Mesothelial cell of epicardium (in vitro differentiated cells): ENCODE results near the gene TDRKH. TPM values are rescaled to one million over a fixed set of nuclear protein-coding genes. Genes with fewer than 3 reads are reported as not detected.

Experiments
- DNase-seq, 2 experiments: peaks; one replicate each; pipeline ENCODE4 v3.0.0; 2021; ENCODE audit warnings: low spot score in 2 of 2; ENCODE audit not compliant: unreplicated experiment in 2 of 2
- H3K27ac Mint-ChIP-seq: 2 replicates; pipeline ENCODE4 v1.8.0; 2021; ENCODE audit warnings: mixed read lengths
- H3K27me3 Mint-ChIP-seq: 2 replicates; pipeline ENCODE4 v1.8.0; 2021; ENCODE audit warnings: low read depth, mixed read lengths
- H3K36me3 Mint-ChIP-seq: 2 replicates; pipeline ENCODE4 v1.8.0; 2021; ENCODE audit warnings: mixed read lengths
- H3K4me1 Mint-ChIP-seq: 2 replicates; pipeline ENCODE4 v1.8.0; 2021; ENCODE audit warnings: mixed read lengths
- H3K4me3 Mint-ChIP-seq: 2 replicates; pipeline ENCODE4 v1.8.0; 2021; ENCODE audit warnings: mild to moderate bottlenecking, moderate library complexity, mixed read lengths
- H3K9me3 Mint-ChIP-seq: 2 replicates; pipeline ENCODE4 v1.8.0; 2021; ENCODE audit warnings: mixed read lengths
- total RNA-seq: library from RNA; stranded (reverse); gene quantifications from 3 replicates; pipeline ENCODE4 v1.2.1, GENCODE V29; 2021
- TF ChIP-seq, protein P1 (sequence below): fragments of 200-600 bp; sonication (generic); IDR thresholded peaks from one replicate; pipeline ENCODE4 v1.5.0; 2021; ENCODE audit warnings: antibody characterized with exemption; ENCODE audit not compliant: unreplicated experiment

The TDRKH gene
- total RNA-seq, 1 donor from 2014 or later = 9.9 TPM

DNA sequence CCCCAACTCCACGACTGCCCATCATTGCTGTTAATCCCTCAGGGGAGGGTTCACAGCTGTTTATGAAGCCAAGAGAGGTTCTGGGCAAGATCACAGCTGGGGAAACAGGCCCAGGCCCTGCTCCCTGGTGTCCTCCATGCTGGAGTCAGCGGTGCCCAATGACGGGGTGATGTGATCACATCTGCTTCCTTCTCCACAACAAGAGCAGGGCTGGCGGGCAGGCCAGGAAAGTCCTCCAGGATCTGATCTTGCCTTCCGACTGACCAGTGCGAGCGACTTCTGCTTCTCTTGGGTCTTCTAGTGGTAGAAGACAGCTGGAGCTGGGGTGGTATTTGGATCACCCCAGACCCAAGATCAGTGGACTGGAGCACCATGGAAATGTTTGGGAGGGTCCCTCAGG lies 15.9 kb upstream of the TDRKH start:
- H3K9me3 Mint-ChIP-seq = no peaks in the 10 kb centered on the region
- DNase-seq = no peak
- H3K27ac Mint-ChIP-seq = no peak overlapping the region
- peaks cover 42% of the 10 kb centered on the region for H3K27me3 Mint-ChIP-seq
- H3K4me1 Mint-ChIP-seq = peaks cover 2% of the 10 kb centered on the region
- H3K4me3 Mint-ChIP-seq = no peak overlapping the region
- TF ChIP-seq, protein P1, sequence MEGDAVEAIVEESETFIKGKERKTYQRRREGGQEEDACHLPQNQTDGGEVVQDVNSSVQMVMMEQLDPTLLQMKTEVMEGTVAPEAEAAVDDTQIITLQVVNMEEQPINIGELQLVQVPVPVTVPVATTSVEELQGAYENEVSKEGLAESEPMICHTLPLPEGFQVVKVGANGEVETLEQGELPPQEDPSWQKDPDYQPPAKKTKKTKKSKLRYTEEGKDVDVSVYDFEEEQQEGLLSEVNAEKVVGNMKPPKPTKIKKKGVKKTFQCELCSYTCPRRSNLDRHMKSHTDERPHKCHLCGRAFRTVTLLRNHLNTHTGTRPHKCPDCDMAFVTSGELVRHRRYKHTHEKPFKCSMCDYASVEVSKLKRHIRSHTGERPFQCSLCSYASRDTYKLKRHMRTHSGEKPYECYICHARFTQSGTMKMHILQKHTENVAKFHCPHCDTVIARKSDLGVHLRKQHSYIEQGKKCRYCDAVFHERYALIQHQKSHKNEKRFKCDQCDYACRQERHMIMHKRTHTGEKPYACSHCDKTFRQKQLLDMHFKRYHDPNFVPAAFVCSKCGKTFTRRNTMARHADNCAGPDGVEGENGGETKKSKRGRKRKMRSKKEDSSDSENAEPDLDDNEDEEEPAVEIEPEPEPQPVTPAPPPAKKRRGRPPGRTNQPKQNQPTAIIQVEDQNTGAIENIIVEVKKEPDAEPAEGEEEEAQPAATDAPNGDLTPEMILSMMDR = no peak
- no peaks in the 10 kb centered on the region for H3K36me3 Mint-ChIP-seq

DNA sequence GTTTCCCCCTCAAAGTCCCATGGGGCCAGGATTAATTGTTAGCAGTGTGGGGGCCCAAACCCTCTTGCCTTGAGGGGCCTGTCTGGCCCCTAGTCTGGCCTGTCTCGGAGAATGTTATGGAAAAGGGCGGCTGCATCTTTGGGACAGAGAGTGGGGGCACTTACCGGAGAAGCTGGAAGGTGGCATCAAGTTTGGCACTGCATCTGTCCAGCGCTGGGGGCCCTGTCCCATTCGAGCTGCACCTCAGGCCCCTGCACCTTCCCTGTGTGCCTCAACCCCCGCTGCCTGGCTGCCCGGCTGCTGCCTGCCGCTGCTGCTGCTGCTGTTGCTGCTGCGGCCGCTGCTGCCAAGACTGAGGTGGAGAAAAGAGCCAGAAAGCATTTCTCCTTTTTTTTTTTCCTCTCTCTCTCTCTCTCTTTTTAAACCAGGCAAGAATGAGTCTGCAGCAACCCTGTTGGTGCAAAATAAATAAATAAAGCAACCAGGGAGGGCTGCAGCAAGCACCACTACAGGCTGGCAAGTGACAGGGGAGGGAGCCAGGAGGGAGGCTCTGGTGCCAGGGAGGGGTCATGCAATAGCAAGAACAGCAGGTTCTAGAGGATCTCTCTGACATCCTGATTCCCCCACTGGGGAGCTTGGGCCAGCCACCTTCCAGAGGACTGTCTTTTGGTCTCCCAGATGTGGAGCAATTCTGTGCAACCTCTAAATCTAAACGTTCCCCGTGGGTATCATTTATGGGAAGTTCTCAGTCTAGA lies 14.9 kb upstream of the TDRKH start, which contains the start of gene LINGO4:
LINGO4 (minus strand) TSS at position 354 of the 755 bp plus-strand sequence. CDS start 2,715 bp downstream, outside the sequence.
- Mint-ChIP-seq H3K4me3 (no peak within 1 kb of the TSS), H3K27ac (no peak within 1 kb of the TSS), H3K4me1 (peaks cover 2% of the 10 kb centered on the region), H3K9me3 (no peaks in the 10 kb centered on the region), H3K27me3 (peaks cover 46% of the 10 kb centered on the region), H3K36me3 (no peaks in the 10 kb centered on the region)
- no peak for DNase-seq
- TF ChIP-seq, protein P1 = no peak

DNA sequence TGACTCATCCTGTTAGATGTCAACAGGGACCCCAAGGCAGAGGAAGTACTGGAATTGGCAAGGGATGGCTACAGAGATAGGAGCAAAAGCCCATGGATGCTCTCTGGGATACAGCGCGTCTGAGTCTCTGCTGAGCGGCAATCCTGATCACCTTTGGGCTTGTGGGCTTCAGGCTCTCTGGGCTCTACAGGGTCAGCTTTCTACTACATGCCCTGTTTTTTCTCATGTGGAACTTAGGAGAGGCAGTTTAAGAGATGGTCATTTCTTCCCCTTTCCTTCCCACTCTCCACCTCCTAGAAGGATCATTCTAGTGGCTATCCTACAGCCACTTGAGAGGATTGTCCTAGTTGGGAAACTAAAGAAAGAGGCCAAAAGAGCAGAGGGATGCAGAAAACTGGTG lies 13.6 kb upstream of the TDRKH start:
- H3K4me3 Mint-ChIP-seq = no peak overlapping the region
- H3K27ac Mint-ChIP-seq = no peak overlapping the region
- H3K4me1 Mint-ChIP-seq = peaks cover 2% of the 10 kb centered on the region
- no peaks in the 10 kb centered on the region for H3K9me3 Mint-ChIP-seq
- no peaks in the 10 kb centered on the region for H3K36me3 Mint-ChIP-seq
- no peak for DNase-seq
- peaks cover 58% of the 10 kb centered on the region for H3K27me3 Mint-ChIP-seq
- TF ChIP-seq, protein P1 = no peak

DNA sequence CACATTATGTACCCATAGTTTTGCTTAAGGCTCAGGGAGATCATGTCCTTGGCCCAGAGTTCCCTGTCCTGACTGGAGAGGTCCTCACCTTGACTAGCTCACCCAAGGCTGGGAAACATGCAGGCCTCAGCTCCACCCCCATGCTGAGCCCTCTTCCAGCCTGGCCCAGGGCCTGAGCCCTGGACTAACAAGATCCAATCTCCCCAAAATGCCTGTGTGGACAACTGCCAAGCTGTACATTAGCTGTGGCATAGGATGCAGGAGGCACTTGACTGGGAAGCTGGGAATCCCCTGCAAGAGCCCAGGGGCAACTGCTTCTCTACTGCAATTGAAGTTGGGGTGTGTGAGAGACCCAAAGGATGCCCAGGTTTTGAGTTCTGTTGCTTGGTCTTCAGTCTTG lies 12.9 kb upstream of the TDRKH start:
- H3K4me3 Mint-ChIP-seq = no peak overlapping the region
- TF ChIP-seq, protein P1 = no peak
- no peaks in the 10 kb centered on the region for H3K9me3 Mint-ChIP-seq
- no peak overlapping the region for H3K27ac Mint-ChIP-seq
- H3K4me1 Mint-ChIP-seq = peaks cover 2% of the 10 kb centered on the region
- peaks cover 63% of the 10 kb centered on the region for H3K27me3 Mint-ChIP-seq
- DNase-seq = no peak
- H3K36me3 Mint-ChIP-seq = no peaks in the 10 kb centered on the region

DNA sequence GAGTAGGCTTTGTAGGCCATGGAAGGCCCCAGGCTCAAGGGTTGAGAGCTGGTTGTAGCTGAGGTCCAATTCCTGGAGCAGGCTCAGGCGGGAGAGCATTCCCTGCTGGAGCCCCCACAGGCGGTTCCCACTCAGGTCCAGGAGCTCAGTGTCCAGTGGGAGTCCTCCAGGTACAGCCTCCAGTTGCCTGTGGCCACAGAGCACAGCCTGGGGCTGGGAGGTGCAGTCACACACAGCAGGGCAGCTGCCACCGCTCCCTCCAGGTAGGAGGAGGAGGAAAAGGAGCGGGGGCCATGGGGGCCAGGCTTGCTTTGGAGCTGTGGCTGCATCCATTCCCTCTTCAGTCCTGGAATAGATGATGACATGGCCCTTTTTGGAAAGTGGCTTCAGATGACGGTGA lies 12.1 kb upstream of the TDRKH start:
- peaks cover 2% of the 10 kb centered on the region for H3K4me1 Mint-ChIP-seq
- H3K27ac Mint-ChIP-seq = no peak overlapping the region
- no peaks in the 10 kb centered on the region for H3K36me3 Mint-ChIP-seq
- TF ChIP-seq, protein P1 = no peak
- peaks cover 58% of the 10 kb centered on the region for H3K27me3 Mint-ChIP-seq
- DNase-seq = no peak
- no peak overlapping the region for H3K4me3 Mint-ChIP-seq
- no peaks in the 10 kb centered on the region for H3K9me3 Mint-ChIP-seq

DNA sequence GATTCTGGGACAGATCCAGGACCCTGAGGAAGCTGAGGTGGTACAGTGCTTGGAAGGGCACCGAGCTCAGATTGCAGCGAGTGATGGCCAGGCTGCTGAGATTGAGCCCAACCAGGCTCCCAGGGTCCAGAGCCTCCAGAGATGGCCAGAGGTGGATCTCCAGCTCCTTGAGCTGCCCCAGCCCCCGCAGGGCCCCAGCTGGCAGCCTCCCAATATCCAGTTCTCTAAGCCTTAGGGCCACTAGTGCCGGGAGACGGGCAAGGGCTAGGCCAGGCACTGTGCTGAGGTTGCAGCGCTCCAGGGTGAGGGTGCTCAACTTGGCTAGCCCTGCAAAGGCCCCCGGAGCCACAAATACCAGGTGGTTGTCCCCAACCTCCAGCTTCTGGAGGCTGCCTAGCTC lies 11.5 kb upstream of the TDRKH start:
- H3K4me1 Mint-ChIP-seq = peaks cover 2% of the 10 kb centered on the region
- H3K4me3 Mint-ChIP-seq = no peak overlapping the region
- no peaks in the 10 kb centered on the region for H3K36me3 Mint-ChIP-seq
- DNase-seq = no peak
- H3K27me3 Mint-ChIP-seq = peaks cover 58% of the 10 kb centered on the region
- no peak overlapping the region for H3K27ac Mint-ChIP-seq
- H3K9me3 Mint-ChIP-seq = no peaks in the 10 kb centered on the region
- TF ChIP-seq, protein P1 = no peak
